Right ventricle myocardium superior (tissue), 1 donor: Measurements from ENCODE around the gene SCN2B. TPM values are rescaled to one million over a fixed set of nuclear protein-coding genes. Genes with fewer than 3 reads are reported as not detected.
"Not testable (repeated sequence)": the region's sequence is repeated elsewhere in the genome, so short reads cannot be mapped to it uniquely, and the experiment has no call there.

Source experiments
- ATAC-seq: fragments of 200-7000 bp; cut with Tn5 transposase; one replicate; pipeline ENCODE4 v1.9.1; 2020; ENCODE audit warnings: mild to moderate bottlenecking; ENCODE audit not compliant: poor library complexity
- DNase-seq: peaks from one replicate; pipeline ENCODE4 v3.0.0-alpha.2; 2020
- intact Hi-C: fragments of 100-400 bp; cut with DNase I; formaldehyde crosslinking; loops from one replicate; pipeline ENCODE4 v1.11.2; 2022
- total RNA-seq: library from RNA; stranded (reverse); fragmentation: NEBNext Ultra II Directional; extraction: Animal tissue kit (Norgen Biotek cat#: 25700); gene quantifications from one replicate; pipeline ENCODE4 v1.2.1, GENCODE V29; 2021
- donor health status: DM: no; HTN: yes; CAD: no; lungs with severe emphysema.

Gene SCN2B
- total RNA-seq, 1 donor from 2014 or later, result 17.6 TPM

DNA sequence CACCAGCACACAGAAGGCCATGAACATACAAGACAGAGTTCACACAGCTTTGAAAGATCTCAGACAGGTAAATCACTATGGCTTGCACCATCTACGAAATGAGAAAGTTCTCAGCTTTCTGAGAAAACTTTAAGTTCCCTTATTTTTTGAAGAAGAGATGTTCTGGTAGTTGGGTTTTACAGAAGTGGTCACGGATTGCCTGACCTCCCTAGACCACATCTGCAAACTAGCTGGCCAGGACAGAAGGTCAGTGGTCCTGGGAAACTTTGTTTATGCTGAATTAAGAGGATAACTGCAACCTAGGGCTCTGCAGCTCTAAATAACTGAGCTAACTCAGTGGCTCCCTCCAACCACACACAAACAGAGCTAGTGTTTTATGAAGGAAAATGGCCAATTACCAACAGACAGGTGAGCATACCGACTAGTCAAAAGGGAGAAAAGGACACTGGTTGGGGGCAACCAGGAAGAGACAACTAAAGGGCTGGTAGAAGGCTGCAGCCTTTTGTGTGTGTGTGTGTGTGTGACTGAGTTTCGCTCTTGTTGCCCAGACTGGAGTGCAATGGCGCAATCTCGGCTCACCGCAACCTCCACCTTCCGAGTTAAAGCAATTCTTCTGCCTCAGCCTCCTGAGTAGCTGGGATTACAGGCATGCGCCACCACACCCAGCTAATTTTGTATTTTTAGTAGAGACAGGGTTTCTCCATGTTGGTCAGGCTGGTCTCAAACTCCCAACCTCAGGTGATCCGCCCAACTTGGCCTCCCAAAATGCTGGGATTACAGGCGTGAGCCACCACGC lies 8.5 kb upstream of the SCN2B start:
- intact Hi-C loops, result no loop called here
- ATAC-seq (no peak), DNase-seq (peak; percentile 55)

DNA sequence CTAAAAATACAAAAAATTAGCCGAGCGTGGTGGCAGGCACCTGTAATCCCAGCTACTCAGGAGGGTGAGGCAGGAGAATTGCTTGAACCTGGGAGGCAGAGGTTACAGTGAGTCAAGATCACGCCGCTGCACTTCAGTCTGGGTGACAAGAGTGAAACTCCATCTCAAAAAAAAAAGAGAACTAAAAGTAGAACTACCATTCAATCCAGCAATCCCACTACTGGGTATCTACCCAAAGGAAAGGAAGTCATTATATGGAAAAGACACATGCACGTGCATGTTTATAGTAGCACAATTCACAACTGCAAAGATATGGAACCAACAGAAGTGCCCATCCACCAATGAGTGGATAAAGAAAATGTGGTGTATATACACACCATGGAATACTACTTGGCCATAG lies 7.3 kb upstream of the SCN2B start:
- intact Hi-C loops, DNase-seq, ATAC-seq: not testable (repeated sequence)

DNA sequence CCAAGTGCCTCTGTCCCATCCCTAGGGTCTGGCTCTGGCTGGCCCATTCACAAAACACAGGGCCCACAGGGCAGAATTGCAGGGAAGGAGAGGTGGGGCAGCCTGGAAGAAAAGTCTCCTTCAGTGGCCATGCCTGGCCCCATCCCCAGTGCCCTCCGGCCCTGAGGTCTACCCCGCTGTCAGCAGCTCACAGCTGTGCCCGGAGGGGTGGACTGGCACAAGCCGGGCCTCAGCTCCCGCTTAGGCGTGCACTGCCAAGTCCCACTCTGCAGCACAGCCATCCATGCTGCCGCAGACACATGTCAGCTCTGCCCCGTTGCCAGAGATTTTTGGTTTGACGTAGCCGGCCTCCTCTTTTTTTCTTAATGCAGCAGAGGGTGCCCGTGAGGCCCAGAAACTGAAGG lies 3.9 kb upstream of the SCN2B start:
- ATAC-seq (peak; percentile 96), DNase-seq (peak; percentile 91)
- intact Hi-C loops, result no loop called here

DNA sequence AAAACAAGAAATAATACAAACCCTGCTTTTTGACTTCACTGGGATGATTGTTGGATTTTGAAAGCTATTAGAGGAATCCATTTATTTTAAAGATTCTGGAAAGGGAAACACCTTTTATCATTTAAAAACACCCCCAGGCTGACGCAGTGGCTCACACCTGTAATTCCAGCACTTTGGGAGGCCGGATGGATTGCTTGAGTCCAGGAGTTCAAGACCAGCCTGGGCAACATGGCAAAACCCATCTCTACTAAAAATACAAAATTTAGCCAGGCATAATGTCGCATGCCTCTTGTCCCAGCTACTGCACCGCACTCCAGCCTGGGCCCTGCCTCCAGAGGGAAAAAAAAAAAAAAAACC lies 317 bp upstream of the SCN2B start:
- intact Hi-C loops, result no loop called here
- DNase-seq, result no peak

DNA sequence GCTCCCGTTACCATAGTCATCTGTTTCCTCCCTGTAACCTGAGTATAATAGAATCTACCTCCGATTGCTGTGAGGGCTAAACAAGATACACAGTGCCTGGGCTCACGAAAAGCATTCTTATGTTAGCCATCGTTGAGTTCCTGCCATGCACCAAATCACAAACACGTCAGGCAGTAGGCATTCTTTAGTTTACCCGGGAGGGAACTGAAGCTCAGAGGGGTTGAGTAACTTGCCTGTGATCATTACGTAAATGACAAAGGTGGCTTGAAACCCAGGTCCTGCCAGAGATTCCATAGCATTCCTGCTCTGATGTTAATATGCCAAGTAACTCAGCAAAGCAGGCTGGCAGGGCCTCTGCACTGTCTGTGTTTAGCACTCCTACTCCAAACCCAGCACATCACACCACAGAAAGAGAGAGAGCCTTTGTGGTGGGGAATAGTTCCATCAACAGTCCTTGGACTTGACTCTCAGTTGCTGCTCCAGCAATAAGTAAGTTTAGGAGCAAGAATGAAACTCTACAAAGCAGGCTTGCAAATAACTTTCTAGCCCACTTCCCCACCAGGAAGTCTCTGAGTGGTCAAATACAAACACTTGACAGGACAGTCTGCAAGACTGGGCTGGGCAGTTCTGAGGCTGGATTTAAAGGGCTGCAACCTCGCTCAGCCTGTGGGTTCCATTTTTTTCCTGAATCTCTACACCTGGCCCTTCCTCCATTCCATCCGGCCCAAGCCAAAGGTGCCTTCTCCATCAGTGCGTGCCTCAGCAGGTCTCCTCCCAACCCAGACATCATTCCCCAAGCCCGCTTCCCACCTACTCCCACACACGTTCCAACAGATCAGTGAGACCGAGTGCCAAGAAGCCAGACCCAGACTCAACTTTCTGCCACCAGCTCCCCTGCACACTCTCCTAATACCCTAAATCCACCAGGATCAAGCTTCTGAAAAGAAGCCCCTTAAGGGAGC lies 1.1 kb downstream of the SCN2B start:
- ATAC-seq (peak; percentile 73), DNase-seq (no peak)
- intact Hi-C loops, result no loop called here

More for the DNA sequence above, 317 bp upstream of the SCN2B start:
- ATAC-seq, result no peak

DNA sequence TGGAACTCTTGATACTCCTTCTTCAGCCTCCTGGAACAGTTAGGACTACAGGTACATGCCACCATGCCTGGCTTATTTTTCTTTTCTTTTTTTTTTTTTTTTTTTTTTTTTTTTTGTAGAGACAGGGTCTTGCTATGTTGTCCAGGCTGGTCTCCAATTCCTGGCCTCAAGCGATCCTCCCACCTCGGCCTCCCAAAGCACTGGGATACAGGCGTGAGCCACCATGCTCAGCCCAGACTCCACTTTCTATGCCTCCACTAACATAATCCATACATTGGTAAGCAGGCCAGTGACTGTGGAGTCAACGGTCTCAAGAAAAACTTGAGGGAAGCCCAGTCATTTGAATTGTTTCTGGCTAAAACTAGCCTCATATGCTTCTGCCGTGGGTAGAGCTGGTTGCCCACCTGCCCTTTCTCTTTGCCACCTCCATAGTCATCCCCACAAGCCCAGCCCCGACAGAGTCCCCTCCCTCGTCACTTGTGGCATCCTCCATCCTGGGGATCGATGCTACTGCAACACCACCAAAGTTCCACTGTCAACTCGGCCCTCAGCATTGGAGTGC lies 2.4 kb downstream of the SCN2B start:
- DNase-seq (no peak), ATAC-seq (no peak)
- intact Hi-C loops, result no loop called here

DNA sequence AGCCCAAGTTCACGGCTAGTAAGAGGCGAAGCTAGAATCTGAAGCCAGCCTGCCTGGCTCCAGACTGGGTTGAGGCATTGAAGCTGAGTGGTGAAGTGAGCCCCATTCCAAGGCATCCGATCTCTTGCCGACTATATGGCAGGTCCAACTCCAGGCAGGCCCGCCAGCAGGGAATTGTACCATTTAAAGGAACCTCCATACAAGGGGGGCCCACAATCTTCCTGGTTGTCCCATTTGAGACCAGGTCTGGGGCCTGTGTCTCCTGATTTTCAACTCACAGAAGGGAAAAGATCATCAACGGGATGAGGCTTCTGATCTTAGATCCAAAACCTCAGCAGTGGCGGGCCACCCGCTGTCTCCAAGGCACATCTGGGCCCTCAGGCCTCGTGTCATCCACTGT lies 4.1 kb downstream of the SCN2B start:
- DNase-seq (no peak), ATAC-seq (no peak)
- intact Hi-C loops, result no loop called here

DNA sequence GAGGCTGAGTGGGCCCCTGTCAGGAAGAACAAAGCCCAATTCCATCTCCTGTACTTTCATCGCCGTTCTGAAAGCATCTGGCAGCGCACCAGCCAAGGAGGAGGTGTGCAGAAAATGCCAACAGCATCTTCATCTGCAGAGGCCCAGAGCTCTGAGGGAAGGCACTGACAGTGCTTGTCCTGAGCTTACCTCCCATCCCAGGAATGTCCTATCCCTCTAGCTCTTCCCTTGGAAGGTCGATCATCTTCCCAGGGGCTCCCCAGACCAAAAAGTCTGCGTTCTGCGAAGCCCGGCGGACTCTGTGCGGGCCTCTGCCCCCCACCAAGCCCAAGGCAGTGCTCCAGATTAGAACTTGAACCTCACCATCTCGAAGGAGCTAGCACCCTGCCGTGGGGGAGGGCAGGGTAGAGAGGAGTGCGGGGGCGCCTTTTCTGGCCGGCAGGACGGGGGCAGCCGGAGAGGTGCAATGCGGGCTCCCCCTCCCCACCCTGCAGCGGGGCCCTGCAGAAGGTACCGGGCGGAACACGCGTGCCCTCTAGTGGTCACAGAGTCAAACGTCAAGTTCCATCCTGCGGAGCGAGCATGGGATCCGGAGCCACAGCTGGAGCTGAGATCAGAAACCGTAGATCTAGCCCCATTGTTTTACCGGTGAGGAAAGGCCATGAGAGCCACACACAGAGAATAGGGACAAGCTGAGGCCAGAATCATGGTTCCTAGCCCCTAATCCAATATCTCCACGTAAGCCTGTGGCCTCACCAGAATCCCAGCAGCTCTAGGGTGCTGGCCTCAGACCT lies 5.0 kb downstream of the SCN2B start:
- intact Hi-C loops, result no loop called here
- DNase-seq, result peak; percentile 81
- peak; percentile 69 for ATAC-seq

DNA sequence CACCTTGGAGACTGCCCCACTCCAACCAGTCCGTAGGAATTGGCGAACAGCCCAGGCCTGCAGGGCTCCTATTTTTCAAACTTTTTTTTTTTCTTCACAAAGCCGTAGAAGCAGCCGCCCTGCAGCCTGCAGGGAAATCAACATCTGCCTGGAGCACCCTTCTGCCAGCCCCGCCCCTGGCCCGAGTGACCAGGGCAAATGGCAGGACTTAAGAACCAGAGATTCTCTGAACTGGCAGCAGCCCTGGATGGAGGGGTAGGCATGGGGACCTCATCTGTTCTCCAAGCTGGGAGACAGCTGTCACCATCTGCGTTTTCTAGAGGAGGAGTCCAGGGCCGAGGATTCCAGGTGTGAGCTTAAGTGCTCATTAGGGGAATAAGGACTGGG lies 5.6 kb downstream of the SCN2B start:
- ATAC-seq (no peak), DNase-seq (no peak)
- intact Hi-C loops, result no loop called here

DNA sequence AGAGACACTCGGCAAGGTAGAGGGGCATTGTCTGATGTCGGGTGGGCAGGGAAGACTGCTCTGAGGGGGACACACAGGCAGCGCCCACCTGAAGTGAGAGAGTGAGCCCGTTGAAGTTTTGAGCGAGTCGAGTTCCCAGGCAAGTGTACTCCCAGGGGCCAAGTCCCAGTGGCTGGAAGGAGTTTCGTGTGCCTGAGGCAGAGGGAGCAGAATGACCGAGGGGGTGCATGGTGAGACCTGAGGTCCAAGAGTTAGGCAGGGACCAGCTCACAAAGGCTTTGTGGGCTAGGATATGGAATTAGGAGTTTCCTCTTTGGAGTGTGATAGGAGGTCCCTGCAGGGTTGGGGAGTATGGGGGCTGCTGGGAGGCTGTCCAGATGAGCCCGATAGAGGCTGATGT lies 6.2 kb downstream of the SCN2B start:
- no peak for ATAC-seq
- intact Hi-C loops, result no loop called here
- no peak for DNase-seq

DNA sequence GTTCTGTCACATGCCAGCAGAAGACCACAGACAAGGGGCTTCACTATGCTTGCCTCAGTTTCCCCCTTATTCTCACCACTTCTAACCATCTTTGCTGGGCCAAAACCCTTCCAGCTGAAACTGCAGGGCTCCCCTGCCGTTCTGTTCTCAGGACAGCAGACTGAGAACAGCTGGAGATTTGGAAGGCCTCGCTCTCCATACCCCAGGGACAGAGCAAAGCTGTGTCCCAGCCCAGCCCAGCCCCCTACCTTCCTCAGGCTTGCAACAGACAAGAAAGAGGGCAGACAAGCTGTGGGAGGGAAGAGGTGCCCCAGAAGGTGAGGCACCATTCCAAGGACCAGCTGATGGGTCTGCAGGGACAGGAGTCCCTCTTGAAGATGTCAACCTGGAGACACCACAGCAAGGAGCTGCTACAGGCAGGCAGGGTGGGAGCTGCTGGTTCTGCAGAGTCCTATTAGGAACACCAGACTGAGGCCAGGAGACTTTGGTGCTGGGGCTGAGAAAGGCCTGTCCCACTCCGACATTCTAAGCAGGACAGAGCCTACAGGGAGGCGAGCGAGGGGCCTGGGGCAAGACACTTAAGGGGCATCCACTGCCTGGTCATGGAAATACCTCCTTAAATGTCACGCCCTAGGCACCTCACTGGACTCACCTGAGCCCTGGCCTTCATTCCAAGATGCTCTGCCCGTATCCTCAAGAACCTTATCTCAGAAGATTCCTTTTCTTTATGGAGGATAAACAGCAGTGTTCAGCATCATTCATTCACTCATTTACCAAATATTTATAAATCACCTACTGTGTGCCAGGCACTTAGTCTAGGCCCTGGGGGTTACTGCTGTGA lies 6.9 kb downstream of the SCN2B start:
- intact Hi-C loops, result no loop called here
- DNase-seq, result peak; percentile 54
- ATAC-seq, result no peak

DNA sequence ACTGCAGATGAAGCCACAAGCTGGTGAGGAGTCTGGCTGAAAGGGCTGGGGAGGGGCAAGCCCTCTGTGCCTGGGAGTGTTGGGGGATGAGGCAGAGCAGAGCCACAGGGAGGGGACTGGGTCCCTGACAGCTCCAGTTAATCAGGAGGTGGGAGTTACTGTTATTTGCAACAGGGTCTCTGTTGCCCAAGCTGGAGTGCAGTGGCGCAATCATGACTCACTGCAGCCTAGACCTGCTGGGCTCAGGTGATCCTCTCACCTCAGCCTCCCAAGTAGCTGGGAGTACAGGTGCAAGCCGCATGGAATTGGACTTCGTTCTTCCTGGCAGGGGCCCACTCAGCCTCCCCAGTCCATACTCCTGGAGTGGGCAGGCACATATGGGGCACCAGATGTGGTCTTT lies 7.7 kb downstream of the SCN2B start:
- ATAC-seq (no peak), DNase-seq (no peak)
- intact Hi-C loops, result no loop called here

DNA sequence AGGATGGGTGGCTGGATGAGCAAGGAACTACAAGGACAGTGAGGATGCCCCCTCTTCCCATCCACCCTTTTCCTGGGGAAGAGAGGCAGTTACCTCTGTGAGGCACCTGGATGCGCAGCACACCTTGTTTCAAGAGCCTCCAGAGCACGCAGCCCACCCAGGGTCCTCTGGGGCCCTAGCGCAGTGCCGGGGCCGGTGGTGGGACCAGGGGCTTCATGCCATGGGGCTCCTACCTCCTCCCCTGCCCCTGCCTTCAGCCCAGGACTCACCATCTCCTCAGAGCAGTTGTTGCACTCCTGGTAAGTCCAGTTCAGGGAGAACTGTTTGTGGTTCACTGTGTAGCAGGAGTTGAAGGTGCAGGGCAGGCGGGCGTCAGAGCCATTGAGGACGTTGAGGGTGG lies 8.1 kb downstream of the SCN2B start:
- DNase-seq (no peak), ATAC-seq (no peak)
- intact Hi-C loops, result no loop called here

DNA sequence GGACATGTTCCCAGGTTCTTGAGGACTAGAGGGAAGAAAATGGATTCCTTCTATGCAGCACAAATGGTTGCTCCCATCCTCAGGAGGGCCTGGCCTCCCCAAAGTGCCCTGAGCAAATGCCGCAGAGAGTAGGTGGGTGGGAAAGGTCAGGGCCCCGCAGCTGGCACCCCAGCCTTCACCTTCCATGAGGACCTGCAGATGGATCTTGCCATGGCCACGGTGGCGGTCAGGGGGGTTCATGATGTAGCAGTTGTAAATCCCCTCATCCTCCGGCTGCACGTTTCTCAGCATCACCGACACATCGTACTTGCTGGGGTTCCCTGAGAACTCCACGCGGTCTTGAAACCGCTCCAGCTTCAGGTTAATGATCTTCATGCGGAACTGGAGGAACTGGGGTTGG lies 8.5 kb downstream of the SCN2B start:
- intact Hi-C loops, result no loop called here
- ATAC-seq (no peak), DNase-seq (no peak)

DNA sequence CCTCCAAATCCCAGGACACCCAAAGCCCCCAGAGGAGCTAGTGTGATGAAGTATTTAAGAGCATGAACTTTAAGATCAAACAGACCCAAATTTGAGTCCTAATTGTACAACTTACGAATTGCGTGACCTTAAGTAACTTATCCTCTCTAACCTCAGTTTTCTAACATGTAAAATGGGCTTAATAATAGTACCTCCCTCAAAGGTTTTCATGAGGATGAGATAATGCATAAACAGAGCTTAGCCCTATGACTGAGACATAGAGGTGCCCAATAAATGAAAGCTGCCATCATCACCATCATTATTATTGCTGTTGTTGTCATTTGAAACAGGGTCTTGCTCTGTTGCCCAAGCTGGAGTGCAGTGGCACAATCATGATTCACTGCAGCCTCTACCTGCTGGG lies 9.2 kb downstream of the SCN2B start:
- ATAC-seq (no peak), DNase-seq (no peak)
- intact Hi-C loops, result no loop called here

DNA sequence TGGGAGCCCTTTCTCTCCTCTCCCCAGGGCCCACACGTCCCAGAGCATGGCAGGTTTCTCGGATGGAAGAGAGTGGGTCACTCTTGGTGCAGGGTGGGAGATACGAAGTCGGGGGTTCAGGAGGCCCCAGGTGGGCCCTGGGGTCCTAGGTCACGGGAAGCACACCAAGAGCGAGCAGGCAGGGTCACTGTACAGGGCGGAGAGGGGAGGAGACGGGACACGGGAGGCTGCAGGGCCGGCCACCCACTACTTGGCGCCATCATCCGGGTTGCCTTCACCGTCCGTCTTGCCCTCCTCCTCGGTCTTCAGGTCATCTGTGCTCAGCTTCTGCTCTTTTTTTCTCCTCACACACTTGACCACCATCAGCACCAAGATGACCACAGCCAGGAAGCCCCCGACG lies 9.8 kb downstream of the SCN2B start:
- ATAC-seq, result no peak

DNA sequence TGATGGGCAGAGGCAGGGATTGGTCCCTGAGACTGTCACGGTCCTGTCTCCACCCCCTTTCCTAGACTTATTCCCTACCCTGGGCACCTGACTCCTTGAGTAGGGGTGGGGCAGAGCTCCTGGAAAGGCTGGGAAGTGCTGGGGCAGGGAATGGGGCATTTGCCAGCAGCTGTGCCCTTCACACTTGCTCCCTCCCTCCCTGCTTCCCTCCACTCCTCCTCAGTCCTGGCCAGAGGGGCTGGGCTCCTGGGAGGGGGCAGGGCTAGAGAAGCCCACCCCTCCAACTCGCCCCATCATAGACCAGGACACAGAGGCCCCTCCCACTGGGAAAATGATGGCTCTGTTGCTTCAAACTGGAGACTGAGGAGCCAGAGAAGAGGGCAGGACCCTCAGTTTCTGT lies 11.6 kb downstream of the SCN2B start:
- no peak for ATAC-seq
- DNase-seq, result no peak
- intact Hi-C loops, result no loop called here

More for the DNA sequence above, 9.8 kb downstream of the SCN2B start:
- intact Hi-C loops, result no loop called here
- no peak for DNase-seq

DNA sequence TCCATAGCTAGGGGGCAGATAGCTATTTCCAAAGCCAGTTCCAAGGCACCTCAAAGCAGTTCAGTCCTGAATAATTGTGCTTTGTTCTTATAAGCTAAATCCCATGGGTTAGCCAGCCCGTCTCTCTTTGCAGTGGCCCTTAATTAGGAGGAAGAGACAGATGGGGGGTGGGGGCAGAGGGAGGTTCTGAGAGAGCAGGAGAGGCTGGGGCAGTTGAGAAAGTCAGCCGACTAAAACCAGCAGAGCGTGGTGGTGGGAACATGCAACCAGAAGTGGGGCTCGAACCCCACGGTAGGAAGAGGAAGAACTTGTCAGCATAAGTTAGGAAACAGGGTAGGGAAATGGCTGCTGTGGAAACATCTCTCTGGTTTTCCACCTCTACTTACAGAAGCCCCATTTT lies 12.9 kb downstream of the SCN2B start:
- ATAC-seq, result no peak
- intact Hi-C loops, result no loop called here
- DNase-seq, result no peak
